Suppressor macrophage treated with lipopolysaccharide for 1 hour (primary cell): ENCODE results near the gene CDH12.
A peak's percentile ranks its signal among the peaks of the same experiment; 100 is the strongest.

ENCODE experiments used
- DNase-seq, 3 donors: peaks; one replicate each; pipeline ENCODE4 v3.0.0-alpha.2; 2020 to 2022

The CDH12 gene

DNA sequence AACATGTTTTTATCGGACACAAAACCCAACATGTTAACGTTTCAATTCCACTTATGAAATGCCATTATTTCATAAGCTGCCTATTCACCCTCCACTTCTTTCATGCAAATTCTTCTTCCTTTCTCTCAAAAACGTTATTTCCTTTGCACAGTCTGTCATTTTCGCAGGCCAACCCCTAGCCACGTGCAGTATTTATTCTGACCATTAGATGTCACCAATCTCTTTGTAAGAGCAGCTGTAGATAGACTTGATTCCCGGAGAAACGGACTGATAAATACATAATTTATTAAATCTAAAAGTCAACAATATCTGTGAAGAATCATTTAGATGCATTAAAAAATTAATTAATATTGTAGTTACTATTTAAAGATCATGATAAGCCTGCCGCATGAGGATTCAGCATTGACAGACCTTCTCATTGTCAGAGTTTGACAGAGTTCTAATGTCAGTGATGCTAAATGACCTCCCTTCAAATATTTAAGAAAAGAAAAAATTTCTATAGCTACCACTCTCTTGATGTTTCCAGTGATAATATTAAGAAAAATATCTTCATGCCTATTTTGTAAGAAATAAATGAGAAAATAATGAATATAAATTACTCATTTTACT lies 933.6 kb downstream of the CDH12 start:
- peak; percentile 24 to 34 (median 32) for DNase-seq

DNA sequence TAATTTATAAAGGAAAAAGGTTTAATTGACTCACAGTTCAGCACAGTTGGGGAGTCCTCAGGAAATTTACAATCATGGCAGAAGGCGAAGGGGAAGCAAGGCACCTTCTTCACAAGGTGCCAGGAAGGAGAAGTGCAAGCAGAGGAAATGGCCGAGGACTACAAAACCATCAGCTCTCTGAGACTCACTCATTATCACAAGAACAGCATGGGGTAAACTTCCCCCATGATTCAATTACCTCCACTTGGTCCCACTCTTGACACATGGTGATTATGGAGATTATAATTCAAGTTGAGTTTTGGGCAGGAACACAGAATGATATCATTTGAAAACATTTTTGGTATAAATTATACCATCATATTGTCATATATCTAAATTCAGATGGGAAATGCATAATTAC lies 934.7 kb downstream of the CDH12 start:
- DNase-seq = no peak

DNA sequence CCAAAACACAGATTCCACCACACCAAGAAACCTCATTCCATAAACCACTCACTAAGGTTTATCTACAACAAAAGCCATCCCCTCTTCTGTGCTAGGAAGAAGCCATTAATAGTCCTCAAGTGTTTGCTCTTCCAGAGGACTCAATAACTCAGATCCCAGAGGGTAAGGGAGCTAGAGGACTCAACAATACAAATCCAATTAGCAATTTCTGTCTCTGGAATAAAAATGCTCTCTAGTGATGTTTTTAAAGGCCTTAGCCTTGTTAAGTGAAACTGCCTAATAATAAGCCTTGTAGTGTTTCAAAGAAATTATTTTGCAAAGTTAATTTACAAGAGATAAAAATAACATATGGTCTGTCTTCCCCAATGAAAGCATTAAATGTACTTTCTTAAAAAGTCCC lies 942.4 kb downstream of the CDH12 start:
- DNase-seq = no peak

DNA sequence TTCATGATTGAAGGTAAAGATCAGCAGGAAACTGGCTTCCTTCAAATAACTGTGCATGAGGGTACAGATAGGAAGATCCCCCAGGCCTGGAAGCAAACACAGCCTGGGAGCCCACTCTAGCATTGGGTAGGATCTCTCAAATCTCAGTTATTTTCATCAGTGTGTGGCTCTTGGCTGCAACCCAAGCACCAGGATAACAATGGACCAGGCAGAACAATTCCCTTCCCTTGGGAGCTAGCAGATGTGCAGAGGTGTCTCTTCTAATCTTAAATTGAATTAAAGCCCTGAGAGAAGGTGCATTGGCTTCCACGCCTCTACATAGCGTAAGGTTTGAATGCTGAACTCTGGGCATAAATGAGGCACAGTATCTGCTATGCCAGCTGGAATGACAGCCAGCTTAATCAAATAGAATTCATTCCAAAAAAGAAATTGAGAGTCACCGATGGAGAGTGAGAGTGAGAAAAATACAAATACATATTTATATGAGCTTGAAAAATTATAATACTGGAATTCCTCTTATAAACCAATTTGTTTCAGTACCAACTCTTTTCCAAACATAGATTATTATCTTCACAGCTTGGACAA lies 957.3 kb downstream of the CDH12 start:
- DNase-seq = no peak

DNA sequence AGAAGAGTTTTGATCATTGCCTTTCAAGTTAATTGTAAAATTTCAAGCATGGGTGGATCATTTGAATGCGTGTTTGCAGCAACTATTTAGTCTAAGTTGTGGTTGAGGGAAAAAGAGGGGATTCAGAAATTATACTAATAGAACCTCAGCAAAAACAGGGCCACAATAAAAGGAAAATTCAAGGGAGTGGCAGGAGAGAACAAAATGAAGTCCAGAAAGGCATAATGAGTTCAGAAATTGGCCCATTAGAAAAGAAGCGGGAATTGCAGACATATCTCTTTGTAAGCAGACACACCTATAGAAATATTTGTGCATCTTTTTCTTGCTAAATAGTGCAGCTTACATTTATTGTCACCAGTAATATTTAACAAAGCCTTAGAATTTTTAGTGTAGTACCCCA lies 960.0 kb downstream of the CDH12 start:
- no peak for DNase-seq

DNA sequence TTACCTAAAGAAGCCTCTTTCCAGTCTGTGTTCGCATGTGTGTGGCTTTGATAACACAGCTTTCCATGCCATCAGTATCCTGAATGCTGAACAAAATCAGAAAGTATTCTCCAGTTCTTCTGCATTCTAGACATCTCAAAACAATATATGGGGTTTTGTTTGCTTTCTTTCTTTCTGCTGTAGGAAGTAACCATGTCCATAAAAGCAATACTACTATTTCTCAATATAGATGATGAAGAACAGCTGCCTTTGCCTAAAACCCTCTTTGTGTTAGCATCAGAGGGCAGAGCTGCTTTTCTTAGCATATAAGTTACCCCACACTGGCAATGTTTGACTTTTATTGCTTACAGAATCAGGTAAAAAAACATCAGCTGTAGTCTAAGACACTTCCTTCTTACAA lies 963.6 kb downstream of the CDH12 start:
- DNase-seq = no peak

DNA sequence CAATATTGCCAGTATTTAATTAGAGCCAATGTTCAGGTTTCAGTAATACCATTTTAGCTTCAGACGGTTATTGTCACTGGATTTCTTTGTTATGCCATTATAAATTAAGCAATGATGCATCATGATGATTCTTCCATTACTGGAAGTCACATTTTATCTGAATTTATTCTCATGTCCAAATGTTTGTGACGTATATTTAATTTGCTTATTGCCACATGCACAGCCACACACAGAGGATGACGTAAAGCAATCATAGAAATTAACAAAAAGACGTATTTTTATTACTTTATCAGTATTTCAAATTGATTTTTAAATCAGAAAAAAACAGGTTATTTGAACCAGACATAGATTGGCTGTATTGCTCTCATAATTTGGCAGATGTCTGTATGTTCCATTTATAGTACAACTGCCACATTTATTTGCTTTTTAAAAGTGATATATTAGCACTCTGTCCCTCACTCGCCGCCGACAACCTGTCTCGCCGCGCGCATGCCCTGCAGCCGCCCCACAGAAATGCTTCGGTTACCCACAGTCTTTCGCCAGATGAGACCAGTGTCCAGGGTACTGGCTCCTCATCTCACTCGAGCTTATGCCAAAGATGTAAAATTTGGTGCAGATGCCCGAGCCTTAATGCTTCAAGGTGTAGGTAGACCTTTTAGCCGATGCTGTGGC lies 970.9 kb downstream of the CDH12 start:
- no peak for DNase-seq

DNA sequence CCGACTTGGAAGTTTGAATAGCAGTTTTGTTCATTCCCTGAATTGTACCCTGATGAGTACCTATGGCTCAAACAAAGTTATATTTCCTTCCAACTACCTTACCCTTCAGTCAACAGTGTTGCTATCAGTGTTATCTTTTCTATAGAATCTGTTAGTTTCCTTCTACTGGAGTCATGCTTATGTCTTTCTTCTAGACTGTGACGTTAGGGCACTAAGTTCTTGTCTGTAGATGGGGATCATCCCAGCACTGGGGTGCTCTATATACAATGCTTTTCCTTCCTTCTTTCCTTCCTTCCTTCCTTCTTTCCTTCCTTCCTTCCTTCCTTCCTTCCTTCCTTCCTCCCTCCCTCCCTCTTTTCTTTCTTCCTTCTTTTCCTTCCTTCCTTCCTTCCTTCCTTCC lies 973.0 kb downstream of the CDH12 start:
- DNase-seq = no peak

DNA sequence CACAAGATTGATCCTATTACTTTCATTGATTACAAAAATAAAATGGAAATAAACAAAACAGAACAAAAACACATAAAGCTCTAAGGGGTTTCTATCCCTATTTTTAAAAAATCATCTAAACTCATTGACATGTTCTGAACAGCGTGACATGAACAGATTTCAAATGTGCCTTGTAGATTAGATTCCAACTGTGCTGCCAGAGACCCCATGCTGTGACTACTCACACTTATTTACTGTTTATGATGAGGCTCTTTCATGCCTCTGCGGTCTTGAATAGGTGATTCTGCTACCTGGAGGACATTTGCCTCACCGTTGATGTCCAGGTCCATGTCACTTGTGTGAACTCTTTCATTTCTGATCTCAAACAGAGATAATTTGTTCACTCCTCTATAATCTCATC lies 990.2 kb downstream of the CDH12 start:
- no peak for DNase-seq

DNA sequence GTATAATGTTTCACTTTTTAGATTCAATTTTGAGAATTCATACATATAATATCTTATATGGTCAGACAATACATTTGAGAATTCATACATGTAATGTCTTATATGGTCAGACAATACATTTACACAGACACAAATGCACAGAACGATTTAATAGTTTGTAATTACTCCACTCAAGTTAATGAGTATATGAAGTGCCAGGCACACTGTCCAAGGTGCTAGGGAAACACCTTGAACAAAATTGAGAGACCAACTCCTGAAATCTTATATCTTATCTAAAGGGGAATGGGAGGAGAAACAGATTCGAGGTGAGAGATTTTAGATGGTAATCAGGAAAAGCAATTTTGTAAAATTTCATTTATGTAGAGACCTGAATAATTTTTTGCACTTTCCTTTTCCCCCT lies 994.7 kb downstream of the CDH12 start:
- no peak for DNase-seq

DNA sequence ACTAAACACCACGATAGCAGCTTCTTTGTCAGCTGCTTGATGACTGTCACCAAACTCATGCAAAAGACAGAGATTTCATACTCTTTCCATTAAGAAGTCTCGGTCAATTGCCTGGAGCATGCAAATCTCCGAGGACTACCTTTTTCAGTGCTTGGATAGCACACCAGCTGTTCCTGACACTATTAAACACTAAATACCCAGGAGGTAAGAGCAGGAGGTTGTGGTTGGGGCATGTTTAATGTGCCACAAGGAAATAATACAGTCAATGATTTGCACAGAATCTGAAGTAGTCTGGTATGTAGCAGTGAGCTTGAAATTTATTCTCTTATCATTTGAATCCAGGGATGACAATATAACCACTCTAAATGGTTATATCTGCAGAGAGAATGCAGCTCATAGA lies 996.2 kb downstream of the CDH12 start:
- no peak for DNase-seq

DNA sequence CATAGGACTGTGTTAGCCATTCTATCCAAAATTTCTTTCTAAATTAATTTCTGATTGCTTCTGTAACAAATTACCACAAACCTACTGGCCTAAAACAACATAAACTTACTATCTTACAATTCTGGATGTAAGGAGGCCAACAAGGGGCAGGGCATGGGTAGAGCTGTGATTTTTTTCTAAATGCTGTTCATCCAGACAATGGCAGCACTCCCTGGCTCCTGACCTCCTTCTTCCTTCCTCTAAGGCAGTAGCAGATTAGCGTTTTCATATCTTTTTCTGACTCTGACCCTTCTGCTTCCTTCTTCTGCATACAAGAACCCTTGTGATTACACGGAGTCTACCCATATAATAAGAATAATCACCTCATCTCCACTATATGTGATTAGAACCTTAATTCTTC lies 1005.8 kb downstream of the CDH12 start:
- DNase-seq = no peak

DNA sequence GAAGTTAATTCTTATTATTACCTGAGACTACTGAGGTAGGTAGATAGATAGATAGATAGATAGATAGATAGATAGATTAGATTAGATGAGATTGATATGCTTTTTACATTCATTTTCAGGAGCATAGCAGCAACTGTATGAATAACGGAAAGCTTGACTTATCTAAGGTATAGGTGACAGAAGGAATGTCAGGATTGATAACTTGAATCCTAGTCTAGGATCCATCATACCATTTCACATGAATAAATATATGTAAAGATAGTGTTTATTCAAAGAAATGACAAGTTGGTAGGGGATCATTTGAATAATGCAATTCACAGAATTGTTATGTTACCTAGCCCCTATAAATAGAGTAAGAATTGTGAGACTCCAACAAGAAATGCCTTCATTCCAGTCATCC lies 1008.2 kb downstream of the CDH12 start:
- DNase-seq = no peak

DNA sequence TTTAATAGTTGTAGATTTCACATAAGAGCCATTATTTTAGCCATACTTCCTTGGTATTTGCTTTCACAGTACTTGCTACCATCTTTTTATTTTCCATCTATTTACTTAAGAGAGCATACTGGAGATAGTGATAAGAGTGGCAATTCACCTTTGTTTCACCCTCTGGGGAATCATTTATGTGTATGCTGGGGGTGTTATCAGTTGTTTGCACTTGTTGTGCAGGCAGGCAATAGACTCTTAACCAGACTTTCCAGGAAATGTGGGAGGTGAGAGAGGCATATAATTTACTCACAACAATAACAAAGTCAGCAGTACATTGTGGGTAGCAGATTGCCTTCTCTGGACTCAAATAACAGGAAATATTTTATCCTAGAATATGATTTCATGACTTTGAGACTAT lies 1018.3 kb downstream of the CDH12 start:
- DNase-seq = no peak

DNA sequence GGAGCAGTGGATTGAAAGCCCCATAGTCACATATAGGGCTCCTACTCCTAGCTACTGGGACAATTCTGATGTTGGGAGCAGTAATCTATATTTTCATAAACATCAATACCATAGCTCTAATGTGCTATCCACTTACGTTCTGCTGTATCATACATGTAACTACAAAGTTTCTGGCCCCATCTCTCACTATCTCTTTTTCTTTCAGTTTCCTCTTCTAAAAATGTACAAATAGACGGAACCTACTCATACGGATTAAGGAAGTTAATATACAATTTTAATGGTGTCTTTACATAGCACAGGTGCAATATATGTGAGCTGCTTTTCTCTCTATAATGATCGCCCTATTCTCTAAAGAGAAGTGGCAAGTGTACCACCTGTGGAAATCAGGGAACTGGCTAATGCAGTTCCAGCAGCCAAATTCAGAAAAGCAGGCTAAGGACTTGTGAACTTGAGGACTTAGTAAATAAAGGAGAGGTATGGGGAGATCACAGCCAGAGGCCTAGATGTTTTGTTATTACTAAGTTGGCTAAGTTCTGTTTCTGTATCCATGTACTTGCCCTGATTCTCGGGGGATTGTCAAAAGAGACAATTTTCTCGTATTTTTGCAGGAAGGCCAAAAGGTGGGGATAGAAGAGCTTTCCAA lies 1021.9 kb downstream of the CDH12 start:
- DNase-seq = peak in 1 of 3 donors; percentile 9

DNA sequence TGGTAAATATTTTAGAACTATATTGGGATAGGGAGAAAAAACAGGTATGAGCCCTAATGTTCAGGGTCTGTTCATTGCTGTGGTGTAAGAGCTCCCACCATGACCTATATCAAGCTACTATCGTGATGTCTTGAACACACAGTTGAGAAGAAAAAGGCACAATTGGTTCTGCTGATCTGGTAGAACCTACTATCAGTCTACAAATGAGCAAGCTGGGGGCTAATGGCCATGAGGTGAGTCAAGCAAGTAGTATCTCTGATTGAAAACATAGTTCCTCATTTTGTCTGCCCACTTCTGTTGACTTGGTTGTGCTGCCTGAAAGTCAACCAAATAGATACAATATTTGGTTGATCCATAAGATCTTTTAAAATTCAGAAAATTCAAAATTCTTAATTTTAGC lies 1026.3 kb downstream of the CDH12 start:
- DNase-seq = no peak

DNA sequence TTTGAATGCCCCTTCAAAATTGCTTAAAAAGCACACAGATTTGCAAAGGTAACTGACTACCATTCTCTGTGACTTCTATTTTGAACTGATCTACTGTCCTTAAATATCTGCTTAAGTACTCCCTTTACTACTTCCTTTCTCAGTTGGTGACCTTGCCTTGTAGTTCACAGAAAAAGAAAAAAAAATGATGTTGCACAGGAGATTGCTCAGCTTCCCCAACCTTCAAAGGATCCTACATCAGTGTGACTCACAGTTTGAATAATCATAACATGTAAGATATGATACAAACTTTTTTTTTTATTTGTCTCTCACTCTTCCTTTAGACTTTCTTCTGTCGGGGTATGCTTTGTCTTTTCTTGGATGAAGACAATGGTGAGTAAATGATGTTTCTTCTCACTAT lies 1029.6 kb downstream of the CDH12 start:
- DNase-seq = peak; percentile 1 to 36 (median 20)

DNA sequence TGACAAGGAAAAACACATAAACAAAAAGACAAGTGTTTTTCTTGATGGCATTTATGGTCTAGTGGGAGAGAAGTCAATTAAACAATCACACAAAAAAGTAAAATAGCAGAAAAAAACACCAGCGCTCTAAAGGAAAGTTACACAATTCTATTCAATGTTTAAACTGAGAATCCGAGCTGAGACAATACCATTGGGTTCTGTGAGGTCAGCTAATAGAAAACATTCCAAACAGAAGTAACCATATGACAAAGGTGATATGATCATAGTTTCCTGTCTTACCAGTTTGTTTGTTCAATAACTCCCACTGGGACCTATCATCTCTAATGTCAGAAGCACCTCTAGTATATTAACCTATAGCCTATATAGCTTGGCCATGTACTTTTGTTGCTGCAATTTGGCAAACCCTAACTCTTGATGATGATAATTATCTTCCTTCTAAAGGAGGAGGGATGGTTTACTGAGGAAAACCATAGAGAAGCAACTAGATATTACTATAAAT lies 1030.0 kb downstream of the CDH12 start:
- DNase-seq = no peak

DNA sequence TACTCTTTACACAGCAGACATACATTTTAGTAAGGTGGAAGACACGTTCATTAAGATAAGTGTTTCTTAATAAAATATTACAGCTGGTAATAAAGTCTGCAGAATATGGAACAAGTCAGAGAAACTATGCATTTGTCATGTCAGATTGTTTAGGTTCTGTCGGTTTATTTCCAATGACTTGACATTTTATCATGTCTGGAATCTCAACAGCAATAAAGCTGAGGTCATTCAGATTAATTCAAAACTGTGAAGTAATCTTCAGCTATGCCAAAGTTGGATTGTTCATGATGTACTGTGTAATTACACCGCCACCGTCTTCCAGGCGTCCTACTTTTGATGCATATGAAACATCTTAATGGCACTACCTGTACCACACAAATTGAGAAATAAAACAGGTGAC lies 1032.6 kb downstream of the CDH12 start:
- DNase-seq = no peak

DNA sequence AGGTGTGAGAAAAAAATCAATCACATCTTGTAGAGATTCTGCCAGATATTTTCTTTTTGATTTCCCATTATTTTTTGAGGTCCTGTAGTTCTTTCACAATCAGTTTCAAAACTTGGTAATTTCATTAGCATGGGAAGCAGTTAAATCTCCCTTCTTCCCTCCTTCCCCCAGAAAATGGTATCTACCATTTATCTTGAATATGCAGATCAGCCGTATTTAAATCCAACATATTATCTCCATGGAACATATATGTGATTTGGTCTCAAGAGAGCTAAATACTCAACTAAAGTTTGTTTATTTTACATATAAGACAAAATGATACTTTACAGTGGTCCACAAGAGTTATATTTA lies 1034.8 kb downstream of the CDH12 start:
- DNase-seq = peak in 1 of 3 donors; percentile 7

DNA sequence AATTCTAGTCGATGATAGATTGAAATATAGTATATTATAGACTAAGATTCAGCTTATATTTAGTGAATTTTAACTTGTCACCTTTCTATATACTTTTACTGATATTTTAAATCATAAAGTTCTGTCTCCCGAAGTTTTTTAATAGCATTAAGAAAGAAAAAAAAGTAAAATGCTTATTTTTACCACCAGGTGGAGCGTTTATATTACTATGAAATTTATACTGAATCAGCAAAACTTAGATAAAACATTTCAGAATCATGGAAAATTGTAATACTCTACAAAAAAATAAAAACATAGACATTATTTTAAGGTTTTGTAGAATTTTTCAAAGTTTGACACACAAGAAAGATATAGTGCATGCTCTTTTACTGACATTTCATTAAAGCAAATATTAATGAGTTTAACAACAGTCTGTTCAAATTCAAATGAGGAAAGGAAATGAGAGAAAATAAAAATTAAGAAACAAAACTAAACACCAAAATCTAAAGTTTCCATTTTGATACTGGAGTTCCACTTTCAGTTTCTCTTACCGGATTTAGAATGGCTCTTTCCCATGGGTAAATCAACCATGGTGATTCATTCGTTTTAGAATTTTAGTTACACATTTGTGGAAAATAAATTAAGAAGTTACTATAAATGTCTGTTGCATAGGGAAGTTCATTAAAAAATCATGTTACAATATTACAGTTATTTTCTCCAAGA lies 1035.3 kb downstream of the CDH12 start:
- DNase-seq = peak; percentile 41 to 77 (median 65)

DNA sequence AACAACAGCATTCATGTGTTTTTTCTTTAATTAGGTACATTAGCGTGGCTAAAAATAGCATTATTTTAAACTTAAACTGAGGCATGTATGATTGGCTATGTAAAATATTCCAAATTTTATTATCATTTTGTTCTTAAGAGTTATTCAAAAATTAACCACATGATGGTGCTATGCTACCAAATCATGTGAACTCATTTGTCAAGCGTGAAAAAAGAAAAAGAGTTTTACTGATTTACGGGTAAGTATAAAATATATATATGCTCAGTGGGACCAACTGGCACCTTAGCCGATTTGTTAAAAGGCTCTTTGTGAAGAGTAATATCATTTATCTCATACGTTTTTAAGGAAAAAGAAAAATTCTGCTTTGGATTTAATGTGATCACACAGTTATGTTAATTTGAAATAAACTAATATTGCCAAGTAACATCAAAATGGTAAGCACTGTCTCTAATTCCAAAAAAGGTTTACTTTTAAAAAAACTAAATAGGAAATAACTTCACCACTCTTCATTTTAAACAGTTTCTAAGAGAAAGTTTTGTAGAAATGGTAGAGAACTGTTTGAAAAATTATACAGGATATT lies 1042.3 kb downstream of the CDH12 start:
- DNase-seq = peak; percentile 32 to 73 (median 68)

DNA sequence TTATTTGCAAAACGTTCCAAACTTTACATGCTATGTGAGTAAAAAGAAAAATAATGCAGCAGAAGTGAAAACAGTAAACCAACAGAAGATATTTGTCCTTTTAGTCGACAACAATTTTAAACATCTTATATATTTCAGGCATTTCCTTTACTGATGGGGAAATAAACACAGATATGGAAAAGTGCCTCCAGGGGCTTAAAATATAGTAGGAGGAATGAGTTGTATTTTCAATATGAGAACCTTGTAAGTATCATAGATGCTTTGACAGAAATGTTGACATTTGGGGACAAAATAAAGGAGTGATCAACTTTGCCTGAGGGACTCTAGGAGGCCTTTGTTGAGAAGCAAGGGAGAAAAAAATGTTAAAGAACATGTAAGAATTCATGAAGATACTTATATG lies 1043.5 kb downstream of the CDH12 start:
- DNase-seq = no peak
